ENCODE measurements around the gene RAP1GAP. TPM values are rescaled to one million over a fixed set of nuclear protein-coding genes. Genes with fewer than 3 reads are reported as not detected.
A peak's percentile ranks its signal among the peaks of the same experiment; 100 is the strongest.

Gene RAP1GAP
- total and polyA plus RNA-seq, 9 of the 15 experiments (the other 6 are each of a cell fraction or from before 2014, with no cell fraction given) = 0.29 to 30.2 (median 19.2) TPM

GRCh38 chr1:21669258-21670058 lies at the start of gene RAP1GAP (continued):
- TF ChIP-seq HNRNPLL (IDR thresholded peaks at IDR 0.05; ENCODE audit: low read depth, low read length, poor library complexity, severe bottlenecking) = no peak
- peak; percentile 90 for TF ChIP-seq PTBP1 (IDR thresholded peaks at IDR 0.05; ENCODE audit: low read depth, low read length)
- TF ChIP-seq ZNF696 (CRISPR knock-in tag; conservative IDR thresholded peaks at IDR 0.05) = no peak
- no peak for TF ChIP-seq IFI16 (CRISPR knock-in tag; IDR thresholded peaks at IDR 0.05)
- no peak for TF ChIP-seq NELFE (IDR thresholded peaks at IDR 0.05; ENCODE audit: insufficient read depth, insufficient read length)
- TF ChIP-seq RNF2 (IDR thresholded peaks at IDR 0.05) = no peak
- TF ChIP-seq, protein P1, sequence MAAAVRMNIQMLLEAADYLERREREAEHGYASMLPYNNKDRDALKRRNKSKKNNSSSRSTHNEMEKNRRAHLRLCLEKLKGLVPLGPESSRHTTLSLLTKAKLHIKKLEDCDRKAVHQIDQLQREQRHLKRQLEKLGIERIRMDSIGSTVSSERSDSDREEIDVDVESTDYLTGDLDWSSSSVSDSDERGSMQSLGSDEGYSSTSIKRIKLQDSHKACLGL (CRISPR knock-in tag; IDR thresholded peaks at IDR 0.05; ENCODE audit: borderline replicate concordance, poor library complexity, severe bottlenecking) = no peak
- TF ChIP-seq GABPB2 (CRISPR knock-in tag; conservative IDR thresholded peaks at IDR 0.05) = no peak
- no peak; the same call in 1 of the 2 replicates for TF ChIP-seq ZNF232 (CRISPR knock-in tag; IDR thresholded peaks at IDR 0.05)
- TF ChIP-seq TAF1 (IDR thresholded peaks at IDR 0.05; ENCODE audit: control insufficient read depth, extremely low read depth, insufficient read depth, low read length, severe bottlenecking) = peak; percentile 52
- peak; percentile 28; the same call in 1 of the 2 replicates for TF ChIP-seq ZNF445 (CRISPR knock-in tag; IDR thresholded peaks at IDR 0.05; ENCODE audit: low read depth)
- peak; percentile 79; the same call in 1 of the 2 replicates for TF ChIP-seq GTF2E2 (tag; IDR thresholded peaks at IDR 0.05)
- TF ChIP-seq SMAD4 (CRISPR knock-in tag; conservative IDR thresholded peaks at IDR 0.05) = peak; percentile 81; the same call in 1 of the 2 replicates
- TF ChIP-seq SLC30A9 (CRISPR knock-in tag; IDR thresholded peaks at IDR 0.05) = no peak
- TF ChIP-seq, protein P2, sequence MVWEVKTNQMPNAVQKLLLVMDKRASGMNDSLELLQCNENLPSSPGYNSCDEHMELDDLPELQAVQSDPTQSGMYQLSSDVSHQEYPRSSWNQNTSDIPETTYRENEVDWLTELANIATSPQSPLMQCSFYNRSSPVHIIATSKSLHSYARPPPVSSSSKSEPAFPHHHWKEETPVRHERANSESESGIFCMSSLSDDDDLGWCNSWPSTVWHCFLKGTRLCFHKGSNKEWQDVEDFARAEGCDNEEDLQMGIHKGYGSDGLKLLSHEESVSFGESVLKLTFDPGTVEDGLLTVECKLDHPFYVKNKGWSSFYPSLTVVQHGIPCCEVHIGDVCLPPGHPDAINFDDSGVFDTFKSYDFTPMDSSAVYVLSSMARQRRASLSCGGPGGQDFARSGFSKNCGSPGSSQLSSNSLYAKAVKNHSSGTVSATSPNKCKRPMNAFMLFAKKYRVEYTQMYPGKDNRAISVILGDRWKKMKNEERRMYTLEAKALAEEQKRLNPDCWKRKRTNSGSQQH (CRISPR knock-in tag; IDR thresholded peaks at IDR 0.05) = no peak
- TF ChIP-seq, protein P3, sequence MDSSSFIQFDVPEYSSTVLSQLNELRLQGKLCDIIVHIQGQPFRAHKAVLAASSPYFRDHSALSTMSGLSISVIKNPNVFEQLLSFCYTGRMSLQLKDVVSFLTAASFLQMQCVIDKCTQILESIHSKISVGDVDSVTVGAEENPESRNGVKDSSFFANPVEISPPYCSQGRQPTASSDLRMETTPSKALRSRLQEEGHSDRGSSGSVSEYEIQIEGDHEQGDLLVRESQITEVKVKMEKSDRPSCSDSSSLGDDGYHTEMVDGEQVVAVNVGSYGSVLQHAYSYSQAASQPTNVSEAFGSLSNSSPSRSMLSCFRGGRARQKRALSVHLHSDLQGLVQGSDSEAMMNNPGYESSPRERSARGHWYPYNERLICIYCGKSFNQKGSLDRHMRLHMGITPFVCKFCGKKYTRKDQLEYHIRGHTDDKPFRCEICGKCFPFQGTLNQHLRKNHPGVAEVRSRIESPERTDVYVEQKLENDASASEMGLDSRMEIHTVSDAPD (CRISPR knock-in tag; IDR thresholded peaks at IDR 0.05) = 0 out of 2 replicates have a peak, but pooled peaks have one; percentile 39
- peak; percentile 46 for TF ChIP-seq TBP (optimal IDR thresholded peaks at IDR 0.05; ENCODE audit: low read depth, low read length)
- TF ChIP-seq E2F6 (IDR thresholded peaks at IDR 0.05; ENCODE audit: borderline replicate concordance in 1 of 2, extremely low read depth in 1 of 2, insufficient read depth in 1 of 2, insufficient read length in 1 of 2, low read depth in 1 of 2, low read length in 1 of 2, poor library complexity in 1 of 2, severe bottlenecking in 1 of 2) = peak; percentile 37 to 66
- TF ChIP-seq OTX1 (CRISPR knock-in tag; IDR thresholded peaks at IDR 0.05) = peak; percentile 86
- no peak for TF ChIP-seq ATF3 (IDR thresholded peaks at IDR 0.05)
- TF ChIP-seq ATF3 (CRISPR knock-in tag; conservative IDR thresholded peaks at IDR 0.05) = no peak
- no peak for TF ChIP-seq RBM34 (IDR thresholded peaks at IDR 0.05; ENCODE audit: borderline replicate concordance, insufficient read depth, low read length)

Data from K562 (cell line).